TTC549 (cell line): ENCODE results near the gene DCUN1D5.

Source experiments
- FAIRE-seq: peaks from 2 replicates; lab custom pipeline; 2012; peaks lifted over from hg19 to GRCh38; lab: Jason Lieb, UNC

The DCUN1D5 gene

DNA sequence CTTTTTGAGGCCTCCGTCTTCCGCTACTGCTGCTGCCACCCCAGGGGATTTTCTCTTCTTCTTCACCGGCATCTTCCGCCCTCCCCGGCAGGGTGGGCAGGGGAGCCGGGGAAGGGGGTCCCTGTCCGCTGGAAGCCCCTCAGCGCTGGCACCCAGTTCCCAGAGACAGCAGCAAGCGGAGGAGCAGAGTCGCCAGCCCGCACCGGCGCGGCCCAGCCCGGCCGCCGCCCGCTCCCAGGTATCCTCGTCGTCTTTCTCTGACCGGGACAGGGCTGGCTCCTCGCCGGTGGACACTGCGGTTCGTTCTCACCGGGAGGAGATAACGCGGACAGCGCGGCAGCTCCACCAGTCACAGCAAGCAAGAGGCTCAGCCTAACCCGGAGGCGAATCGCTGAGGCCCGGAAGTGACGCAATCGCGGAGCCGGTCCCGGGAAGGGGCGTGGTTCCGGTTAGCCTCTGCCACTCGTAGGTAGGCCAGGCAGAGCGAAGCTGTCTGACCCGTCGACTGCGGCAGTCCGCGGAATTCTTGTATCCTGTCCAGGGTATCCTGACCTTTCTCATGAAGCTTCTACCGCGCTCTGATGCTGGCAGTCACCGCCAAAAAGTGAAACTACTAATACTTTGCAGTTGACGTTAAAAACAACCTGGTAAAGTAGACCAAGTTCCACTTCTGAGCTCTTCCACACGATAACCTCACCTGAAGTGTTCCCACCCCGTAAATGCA is at the start of gene DCUN1D5:
Gene DCUN1D5, minus strand, starts transcription at position 360 of the 724 bp plus-strand sequence. Its CDS starts 288 bp downstream, at position 72.
- FAIRE-seq, result peak; percentile 19

- no peak for FAIRE-seq
These were observed 33.5 kb upstream of the DCUN1D5 start for GRCh38 chr11:103125462-103125861.

- no peak for FAIRE-seq
These were observed 22.9 kb upstream of the DCUN1D5 start for GRCh38 chr11:103114836-103115235.

DNA sequence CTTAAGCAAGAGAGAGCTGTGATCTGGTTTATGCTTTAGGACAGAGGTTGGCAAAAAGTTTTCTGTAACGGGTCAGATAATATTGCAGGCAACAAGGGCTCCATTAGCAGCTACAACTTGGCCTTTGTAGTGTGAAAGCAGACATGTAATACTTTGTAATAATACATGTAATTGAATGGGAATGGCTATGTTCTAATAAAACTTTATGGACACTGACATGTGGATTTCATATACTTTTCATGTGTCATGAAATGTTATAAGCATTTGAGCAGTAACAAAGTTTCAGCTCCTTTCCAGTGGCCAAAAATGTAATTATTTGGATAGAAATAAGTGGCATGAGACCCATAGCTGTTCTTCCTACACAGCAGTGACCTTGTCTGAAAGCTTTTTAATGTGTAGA is 20.4 kb upstream of the DCUN1D5 start:
- FAIRE-seq, result no peak

GRCh38 chr11:103111400-103111799 is 19.4 kb upstream of the DCUN1D5 start:
- no peak for FAIRE-seq

GRCh38 chr11:103110391-103110790 is 18.4 kb upstream of the DCUN1D5 start:
- no peak for FAIRE-seq

GRCh38 chr11:103109818-103110388 is 17.9 kb upstream of the DCUN1D5 start:
- no peak for FAIRE-seq

DNA sequence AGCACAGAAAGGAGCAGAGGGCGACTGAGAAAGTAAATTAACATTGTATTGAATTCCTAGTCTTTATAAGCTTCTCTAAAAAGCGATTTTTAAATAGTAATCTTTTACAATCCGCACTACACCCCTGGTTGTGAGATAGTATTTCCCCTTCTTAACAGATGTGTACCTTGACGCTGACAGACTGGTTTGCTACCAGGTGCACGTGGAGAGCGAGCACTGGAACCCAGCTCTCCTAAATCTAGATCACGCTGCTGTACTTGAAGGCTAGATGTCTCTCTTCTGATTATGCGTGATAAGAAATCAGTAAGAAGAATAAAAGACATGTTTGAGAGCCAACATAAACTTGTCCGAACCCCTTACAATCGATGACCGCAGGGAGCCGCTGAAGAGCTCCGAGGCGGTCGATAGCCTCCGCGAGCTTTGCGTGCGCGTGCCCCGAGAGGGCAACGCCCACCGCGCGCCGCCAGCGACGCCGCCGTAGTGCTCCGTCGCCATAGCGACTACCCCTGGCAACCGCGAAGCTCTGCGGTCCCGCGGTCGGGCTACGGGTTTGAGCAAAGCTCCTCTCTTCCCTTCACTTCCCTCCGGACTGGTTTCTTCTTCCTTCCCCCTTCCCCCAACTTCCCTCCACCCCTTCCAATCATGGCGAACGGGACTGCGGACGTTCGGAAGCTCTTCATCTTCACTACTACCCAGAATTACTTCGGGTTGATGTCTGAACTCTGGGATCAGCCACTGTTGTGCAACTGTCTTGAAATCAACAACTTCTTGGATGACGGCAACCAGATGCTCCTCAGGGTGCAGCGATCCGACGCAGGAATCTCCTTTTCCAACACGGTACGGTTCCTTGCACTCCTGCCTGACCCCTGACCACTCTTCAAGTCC is 17.2 kb upstream of the DCUN1D5 start, which contains the start of gene DYNC2H1:
Gene DYNC2H1, plus strand, starts transcription at position 494 of the 885 bp plus-strand sequence. Its CDS starts 149 bp downstream, at position 643.
- FAIRE-seq, result peak; percentile 53

DNA sequence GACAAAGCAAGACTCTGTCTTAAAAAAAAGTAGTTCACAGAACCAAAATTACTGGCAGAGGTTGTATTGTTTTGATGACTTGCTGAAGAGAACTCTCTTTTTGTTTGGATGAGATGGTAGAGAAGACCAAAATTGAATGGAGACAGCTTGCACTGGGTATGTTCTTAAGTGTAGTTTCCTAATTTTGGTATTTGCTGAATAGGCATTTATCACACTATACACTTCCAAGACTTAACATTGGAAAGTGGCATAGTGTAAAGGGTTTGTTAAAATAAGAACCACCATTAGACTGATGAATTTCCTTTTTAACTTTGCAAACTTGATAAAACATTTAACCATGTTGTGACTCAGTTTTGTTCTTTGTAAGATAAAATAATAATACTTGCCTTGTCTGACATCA is 5.3 kb upstream of the DCUN1D5 start:
- no peak for FAIRE-seq

- FAIRE-seq, result no peak
These were observed 728 bp downstream of the DCUN1D5 start for GRCh38 chr11:103091064-103091800.

GRCh38 chr11:103086461-103086860 is 5.5 kb downstream of the DCUN1D5 start:
- peak; percentile 36 for FAIRE-seq

GRCh38 chr11:103085758-103086365 is 6.1 kb downstream of the DCUN1D5 start:
- FAIRE-seq, result no peak

DNA sequence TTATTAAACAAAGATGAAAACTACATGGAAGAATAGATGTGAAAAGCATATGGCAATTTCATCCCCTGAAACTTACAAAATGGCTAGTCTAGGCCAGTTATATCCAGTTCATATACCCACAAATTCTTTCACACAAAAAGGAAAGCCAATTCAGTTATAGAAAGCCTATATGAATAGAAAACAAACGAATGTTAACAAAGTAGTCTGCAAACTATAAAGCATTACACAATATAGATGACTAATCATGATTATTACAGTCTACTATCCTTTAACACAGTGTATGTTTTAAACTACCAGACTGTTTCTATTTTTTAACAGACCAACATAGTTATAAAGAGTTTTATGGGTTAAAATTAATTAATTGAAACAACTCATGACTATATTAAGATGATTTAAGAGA is 12.1 kb downstream of the DCUN1D5 start:
- peak; percentile 77 for FAIRE-seq

- FAIRE-seq, result no peak
These were observed 13.2 kb downstream of the DCUN1D5 start for GRCh38 chr11:103078710-103079109.

DNA sequence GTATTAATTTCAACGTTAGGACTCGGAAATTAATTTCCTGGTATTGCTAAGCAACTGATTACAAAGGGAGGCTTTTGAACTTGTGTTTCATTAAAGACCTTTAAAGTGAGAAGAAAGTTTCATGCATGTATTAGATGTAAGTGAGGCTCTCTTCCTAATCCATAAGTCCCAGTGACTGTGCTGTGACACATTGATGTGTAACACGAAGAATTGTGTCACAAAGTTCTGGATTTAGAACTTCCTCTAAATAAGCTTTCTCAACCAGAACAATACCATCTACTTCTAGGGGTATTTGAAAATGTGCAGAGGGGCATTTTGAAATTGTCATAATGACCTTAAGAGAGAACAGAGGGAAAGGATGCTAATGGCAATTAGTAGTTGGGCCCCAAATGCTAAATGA is 14.4 kb downstream of the DCUN1D5 start:
- FAIRE-seq, result no peak

DNA sequence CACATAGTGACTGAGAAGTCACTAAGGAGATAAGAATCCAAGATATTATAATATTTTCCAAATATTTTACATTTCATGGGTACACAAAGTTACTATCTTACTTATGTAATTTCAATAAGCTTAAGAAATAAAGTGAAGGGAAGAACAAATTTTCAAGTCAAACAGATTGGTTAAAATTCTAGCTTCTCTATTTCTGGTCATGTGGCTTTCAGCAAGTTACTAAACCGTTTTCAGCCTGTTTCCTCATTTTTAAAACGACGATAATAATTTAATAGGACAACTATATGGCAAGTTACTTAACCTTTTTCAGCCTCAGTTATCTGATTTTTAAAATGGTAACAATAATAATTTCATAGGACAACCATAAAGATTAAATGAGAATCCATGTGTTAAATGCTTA is 15.6 kb downstream of the DCUN1D5 start:
- no peak for FAIRE-seq

DNA sequence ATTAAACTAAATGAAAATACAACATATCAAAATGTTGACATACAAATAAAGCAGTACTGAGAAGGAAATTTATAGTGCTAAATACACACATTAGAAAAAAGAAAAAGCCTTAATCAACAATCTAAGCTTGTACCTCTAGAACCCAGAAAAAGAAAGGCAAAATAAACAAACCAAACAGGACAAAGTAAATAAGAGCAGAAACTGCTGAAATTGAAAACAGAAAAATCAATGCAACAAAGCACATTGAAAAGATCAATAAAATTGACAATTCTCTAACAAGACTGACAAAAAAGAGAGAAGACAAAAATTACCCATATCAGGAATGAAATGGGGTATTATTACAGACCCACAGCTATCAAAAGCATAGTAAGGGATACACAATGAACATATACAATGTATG is 21.0 kb downstream of the DCUN1D5 start:
- FAIRE-seq, result no peak

DNA sequence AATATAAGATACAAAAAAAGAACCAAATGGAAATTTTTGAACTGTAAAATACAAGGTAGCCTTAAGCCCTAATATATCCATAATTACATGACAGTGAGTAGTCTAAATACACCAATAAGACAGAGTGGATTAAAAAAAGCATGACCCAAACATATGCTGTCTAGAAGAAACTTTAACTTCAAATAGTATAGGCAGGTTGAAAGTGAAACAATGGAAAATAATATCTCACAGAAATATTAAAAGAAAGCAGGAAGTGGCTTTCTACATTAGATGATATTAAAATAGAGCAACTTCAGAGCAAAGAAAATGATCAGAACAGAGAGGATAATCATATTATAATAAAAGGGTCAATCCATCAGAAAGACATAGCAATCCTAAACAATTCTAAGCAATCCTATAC is 21.8 kb downstream of the DCUN1D5 start:
- no peak for FAIRE-seq

GRCh38 chr11:103069367-103069766 is 22.6 kb downstream of the DCUN1D5 start:
- no peak for FAIRE-seq

DNA sequence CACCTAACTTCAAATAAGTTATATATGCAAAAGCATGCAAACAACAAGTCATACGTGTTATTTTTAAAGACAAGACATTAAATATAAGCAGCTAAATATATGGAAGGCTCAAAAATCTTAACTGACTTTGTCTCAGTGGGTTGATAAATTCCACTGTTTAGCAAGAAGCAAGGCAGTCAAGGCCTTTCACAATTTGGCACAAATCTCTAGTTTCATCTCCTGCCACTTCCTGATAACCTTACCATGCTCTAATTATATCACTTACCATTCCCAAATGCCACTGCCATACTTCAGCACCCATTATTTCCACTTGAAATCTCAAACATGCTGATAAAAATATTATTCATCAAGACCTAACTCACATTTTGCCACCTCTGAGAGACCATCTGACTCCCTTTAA is 24.8 kb downstream of the DCUN1D5 start:
- FAIRE-seq, result no peak

GRCh38 chr11:103061656-103062055 is 30.3 kb downstream of the DCUN1D5 start:
- no peak for FAIRE-seq
